ENCODE data around the gene ADGRA3. TPM values are rescaled to one million over a fixed set of nuclear protein-coding genes. Genes with fewer than 3 reads are reported as not detected.

The ADGRA3 gene
- total RNA-seq, 2 experiments from 2014 or later: not detected

- TF ChIP-seq CTCF (conservative IDR thresholded peaks at IDR 0.05; ENCODE audit: low read length) (no peak), EZH2phosphoT487 (IDR thresholded peaks at IDR 0.05; ENCODE audit: borderline replicate concordance, low read depth, low read length) (no peak)
- Histone ChIP-seq H3K79me2 (ENCODE audit: insufficient read depth, low read depth, low read length) (no peaks in the 10 kb centered on the region), H3K27ac (ENCODE audit: low read depth, low read length, poor library complexity, severe bottlenecking) (no peak overlapping the region), H3K36me3 (ENCODE audit: insufficient read depth, low read length) (no peaks in the 10 kb centered on the region), H3K4me2 (ENCODE audit: low read length) (no peak overlapping the region), H3K9me2 (ENCODE audit: insufficient read depth, low read length) (no peaks in the 10 kb centered on the region), H4K20me1 (ENCODE audit: insufficient read depth, low read length) (no peaks in the 10 kb centered on the region), H2AFZ (ENCODE audit: low read length) (no peak overlapping the region), H3K9me3 (ENCODE audit: low read length) (no peaks in the 10 kb centered on the region), H3K4me3 (ENCODE audit: low read depth, low read length, poor library complexity, severe bottlenecking) (no peak overlapping the region), H3K4me1 (ENCODE audit: insufficient read depth, low read length, poor library complexity, severe bottlenecking) (no peaks in the 10 kb centered on the region)
- no peak for DNase-seq (ENCODE audit: low spot score)
- no TSS peak for BruUV-seq (replicated peaks)
- ChIA-PET POLR2A (no interaction called here), CTCF (ENCODE audit: unreplicated experiment) (no interaction called here)
- intact Hi-C loops (cut with micrococcal nuclease; ENCODE audit: unreplicated experiment): no loop called here
Measured at GRCh38 chr4:22546299-22546698, 30.4 kb upstream of the ADGRA3 start.

GRCh38 chr4:22539251-22539650, 23.4 kb upstream of the ADGRA3 start:
- TF ChIP-seq EZH2phosphoT487 (IDR thresholded peaks at IDR 0.05; ENCODE audit: borderline replicate concordance, low read depth, low read length) (no peak), CTCF (conservative IDR thresholded peaks at IDR 0.05; ENCODE audit: low read length) (no peak)
- Histone ChIP-seq H2AFZ (ENCODE audit: low read length) (no peak overlapping the region), H3K27ac (ENCODE audit: low read depth, low read length, poor library complexity, severe bottlenecking) (no peak overlapping the region), H3K79me2 (ENCODE audit: insufficient read depth, low read depth, low read length) (no peaks in the 10 kb centered on the region), H3K36me3 (ENCODE audit: insufficient read depth, low read length) (no peaks in the 10 kb centered on the region), H3K4me2 (ENCODE audit: low read length) (no peak overlapping the region), H3K9me3 (ENCODE audit: low read length) (no peaks in the 10 kb centered on the region), H3K4me3 (ENCODE audit: low read depth, low read length, poor library complexity, severe bottlenecking) (no peak overlapping the region), H4K20me1 (ENCODE audit: insufficient read depth, low read length) (no peaks in the 10 kb centered on the region), H3K4me1 (ENCODE audit: insufficient read depth, low read length, poor library complexity, severe bottlenecking) (no peaks in the 10 kb centered on the region), H3K9me2 (ENCODE audit: insufficient read depth, low read length) (no peaks in the 10 kb centered on the region)
- intact Hi-C loops (cut with micrococcal nuclease; ENCODE audit: unreplicated experiment): no loop called here
- no TSS peak for BruUV-seq (replicated peaks)
- no peak for DNase-seq (ENCODE audit: low spot score)
- POLR2A ChIA-PET: interaction anchor here (0.7 to 1.0 kb wide), 2 partner anchors 9 to 12 kb away, joined by 3 read pairs; no protein-coding TSS in a partner anchor
- CTCF ChIA-PET (ENCODE audit: unreplicated experiment): no interaction called here

- H3K36me3 ChIP-seq (ENCODE audit: insufficient read depth, low read length): no peaks in the 10 kb centered on the region
- no peaks in the 10 kb centered on the region for H3K79me2 ChIP-seq (ENCODE audit: insufficient read depth, low read depth, low read length)
- H3K4me3 ChIP-seq (ENCODE audit: low read depth, low read length, poor library complexity, severe bottlenecking): no peak overlapping the region
- no peak for DNase-seq (ENCODE audit: low spot score)
- H3K9me3 ChIP-seq (ENCODE audit: low read length): no peaks in the 10 kb centered on the region
- H4K20me1 ChIP-seq (ENCODE audit: insufficient read depth, low read length): no peaks in the 10 kb centered on the region
- no TSS peak for BruUV-seq (replicated peaks)
- H3K27ac ChIP-seq (ENCODE audit: low read depth, low read length, poor library complexity, severe bottlenecking): no peak overlapping the region
- ChIA-PET CTCF (ENCODE audit: unreplicated experiment) (no interaction called here), POLR2A (interaction anchor here (1.0 kb wide), 1 partner anchor 11 kb away, joined by 5 read pairs; no protein-coding TSS in a partner anchor)
- H2AFZ ChIP-seq (ENCODE audit: low read length): no peak overlapping the region
- TF ChIP-seq CTCF (conservative IDR thresholded peaks at IDR 0.05; ENCODE audit: low read length) (no peak), EZH2phosphoT487 (IDR thresholded peaks at IDR 0.05; ENCODE audit: borderline replicate concordance, low read depth, low read length) (no peak)
- no peaks in the 10 kb centered on the region for H3K4me1 ChIP-seq (ENCODE audit: insufficient read depth, low read length, poor library complexity, severe bottlenecking)
- intact Hi-C loops (cut with micrococcal nuclease; ENCODE audit: unreplicated experiment): no loop called here
- no peaks in the 10 kb centered on the region for H3K9me2 ChIP-seq (ENCODE audit: insufficient read depth, low read length)
- H3K4me2 ChIP-seq (ENCODE audit: low read length): no peak overlapping the region
Measured at GRCh38 chr4:22537864-22538263, 22.0 kb upstream of the ADGRA3 start.

All from OCI-LY7 (cell line).